ENCODE results near the gene ADAMTS2.

Gene ADAMTS2

DNA sequence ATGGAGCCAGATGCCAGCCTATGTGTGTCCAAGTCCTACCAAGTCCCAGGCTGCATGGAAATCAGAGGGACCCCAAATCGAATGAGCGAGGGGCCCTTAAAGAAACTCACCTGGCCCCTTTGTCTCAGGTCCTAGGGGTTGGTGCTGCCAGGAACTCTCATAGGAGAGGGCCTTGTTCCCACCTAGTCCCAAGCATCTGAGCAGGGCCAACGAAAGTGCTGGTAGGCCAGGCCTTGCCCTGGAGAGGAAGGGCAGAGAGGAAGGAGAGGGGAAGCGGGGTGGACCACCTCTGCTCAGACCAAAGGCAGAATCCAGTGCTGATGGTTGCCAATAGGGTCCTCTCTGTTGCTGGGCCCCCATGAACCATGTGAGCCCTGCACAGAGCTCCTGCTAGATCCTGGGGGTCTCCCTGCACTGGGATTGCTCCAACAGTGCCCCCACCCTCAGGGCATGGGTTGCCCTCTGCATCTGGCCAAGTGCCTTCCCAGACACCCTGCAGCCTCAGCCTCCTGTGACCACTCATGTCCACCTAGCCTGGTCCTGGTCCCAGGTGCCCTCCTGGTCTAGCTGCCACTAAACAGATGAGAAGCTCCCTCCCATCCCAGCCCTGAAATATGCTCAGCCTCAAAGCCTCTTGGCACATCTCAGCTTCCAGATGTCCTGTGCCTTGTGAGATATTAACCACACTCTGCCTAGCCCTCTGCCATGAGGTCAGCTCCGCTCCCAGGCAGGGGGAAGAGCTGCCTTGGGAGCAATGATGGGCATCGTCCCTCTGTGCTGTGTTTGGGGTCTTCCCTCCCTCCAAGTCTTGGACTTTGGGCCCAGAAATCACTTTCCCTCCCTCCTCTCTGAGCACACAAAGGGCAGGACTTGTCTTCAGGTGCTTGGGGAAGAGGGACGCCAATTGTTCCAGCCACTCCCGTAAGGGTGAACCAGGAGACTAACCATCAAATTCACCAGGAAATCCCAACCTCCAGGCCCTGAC is 109.6 kb downstream of the ADAMTS2 start:
- Histone ChIP-seq H3K36me3 (ENCODE audit: control insufficient read depth in 2 of 2, insufficient read depth in 2 of 2, low read length in 2 of 2) (no peaks in the 10 kb centered on the region), H3K9me3 (ENCODE audit: control insufficient read depth in 2 of 2, low read length in 2 of 2) (no peaks in the 10 kb centered on the region), H3K4me1 (ENCODE audit: control insufficient read depth in 2 of 2, insufficient read depth in 2 of 2, low read length in 2 of 2) (no peaks in the 10 kb centered on the region), H3K4me3 (ENCODE audit: low read length in 2 of 2) (no peak overlapping the region), H3K9ac (ENCODE audit: low read depth in 1 of 2, low read length in 2 of 2) (no peak overlapping the region), H3K27ac (ENCODE audit: low read depth in 2 of 2, low read length in 2 of 2) (no peak overlapping the region), H3K27me3 (ENCODE audit: control insufficient read depth in 2 of 2, insufficient read depth in 2 of 2, low read length in 2 of 2) (no peaks in the 10 kb centered on the region)

DNA sequence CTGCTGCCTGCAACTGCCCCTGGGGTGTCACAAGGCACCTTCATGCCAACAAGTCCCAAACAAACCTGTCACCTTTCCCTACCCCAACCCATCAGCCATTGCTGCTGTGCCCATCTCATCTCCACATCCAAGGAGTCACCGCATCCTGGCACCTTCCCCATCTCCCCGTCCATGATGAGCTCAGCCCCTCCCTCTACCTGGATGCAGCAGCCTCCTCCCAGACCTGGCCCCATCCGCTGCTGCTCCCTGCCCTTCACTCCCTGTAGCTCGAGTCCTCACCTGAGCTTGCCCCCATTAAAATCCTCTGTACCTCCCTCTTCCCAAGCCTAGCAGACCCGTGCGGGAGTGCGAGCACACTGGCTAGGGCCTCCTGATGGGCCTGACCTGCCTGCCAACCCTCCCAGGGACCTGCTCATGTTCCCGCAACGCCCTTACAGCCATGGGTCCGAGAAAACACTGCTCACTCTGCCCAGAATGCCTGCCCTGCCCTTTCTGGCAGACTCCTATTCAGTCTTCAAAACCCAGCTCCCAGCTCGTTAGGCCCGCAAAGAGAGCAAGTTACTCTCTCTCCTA is 110.6 kb downstream of the ADAMTS2 start:
- Histone ChIP-seq H3K36me3 (ENCODE audit: control insufficient read depth in 2 of 2, insufficient read depth in 2 of 2, low read length in 2 of 2) (no peaks in the 10 kb centered on the region), H3K4me3 (ENCODE audit: low read length in 2 of 2) (no peak overlapping the region), H3K27ac (ENCODE audit: low read depth in 2 of 2, low read length in 2 of 2) (no peak overlapping the region), H3K9ac (ENCODE audit: low read depth in 1 of 2, low read length in 2 of 2) (no peak overlapping the region), H3K4me1 (ENCODE audit: control insufficient read depth in 2 of 2, insufficient read depth in 2 of 2, low read length in 2 of 2) (no peaks in the 10 kb centered on the region), H3K9me3 (ENCODE audit: control insufficient read depth in 2 of 2, low read length in 2 of 2) (no peaks in the 10 kb centered on the region), H3K27me3 (ENCODE audit: control insufficient read depth in 2 of 2, insufficient read depth in 2 of 2, low read length in 2 of 2) (no peaks in the 10 kb centered on the region)

DNA sequence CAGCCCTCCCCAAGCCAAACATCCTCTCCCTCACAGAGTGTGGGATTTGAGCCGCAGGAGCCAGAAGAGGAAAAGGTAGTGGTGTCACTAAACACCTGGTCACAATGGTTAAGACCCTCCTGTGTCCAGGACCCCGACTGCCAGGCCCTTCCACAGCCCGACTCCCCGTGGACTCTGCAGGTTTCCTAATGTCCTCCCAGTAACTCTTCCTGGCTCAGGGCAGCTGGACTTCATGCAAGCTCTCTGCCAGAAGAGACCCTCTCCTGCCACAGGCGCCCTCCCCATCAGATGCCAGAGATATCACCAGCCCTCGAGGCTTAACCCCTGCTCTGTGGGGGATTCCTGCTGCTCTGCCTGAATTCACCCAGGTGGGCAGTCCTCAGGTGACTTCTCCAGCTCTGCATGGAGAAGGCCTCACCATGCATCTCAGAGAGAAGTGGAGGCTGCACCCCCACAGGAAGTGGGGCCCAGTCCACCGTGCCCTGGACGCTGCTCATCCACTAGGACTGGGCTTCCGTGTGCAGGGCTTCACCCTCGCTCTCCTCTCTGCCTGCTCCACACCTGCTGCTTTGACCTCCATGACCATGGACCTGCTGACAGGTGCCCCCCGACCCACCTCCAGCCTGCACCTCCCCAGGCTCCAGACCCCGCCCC is 111.2 kb downstream of the ADAMTS2 start:
- Histone ChIP-seq H3K9ac (ENCODE audit: low read depth in 1 of 2, low read length in 2 of 2) (no peak overlapping the region), H3K36me3 (ENCODE audit: control insufficient read depth in 2 of 2, insufficient read depth in 2 of 2, low read length in 2 of 2) (no peaks in the 10 kb centered on the region), H3K9me3 (ENCODE audit: control insufficient read depth in 2 of 2, low read length in 2 of 2) (no peaks in the 10 kb centered on the region), H3K4me3 (ENCODE audit: low read length in 2 of 2) (no peak overlapping the region), H3K4me1 (ENCODE audit: control insufficient read depth in 2 of 2, insufficient read depth in 2 of 2, low read length in 2 of 2) (no peaks in the 10 kb centered on the region), H3K27me3 (ENCODE audit: control insufficient read depth in 2 of 2, insufficient read depth in 2 of 2, low read length in 2 of 2) (no peaks in the 10 kb centered on the region), H3K27ac (ENCODE audit: low read depth in 2 of 2, low read length in 2 of 2) (no peak overlapping the region)

DNA sequence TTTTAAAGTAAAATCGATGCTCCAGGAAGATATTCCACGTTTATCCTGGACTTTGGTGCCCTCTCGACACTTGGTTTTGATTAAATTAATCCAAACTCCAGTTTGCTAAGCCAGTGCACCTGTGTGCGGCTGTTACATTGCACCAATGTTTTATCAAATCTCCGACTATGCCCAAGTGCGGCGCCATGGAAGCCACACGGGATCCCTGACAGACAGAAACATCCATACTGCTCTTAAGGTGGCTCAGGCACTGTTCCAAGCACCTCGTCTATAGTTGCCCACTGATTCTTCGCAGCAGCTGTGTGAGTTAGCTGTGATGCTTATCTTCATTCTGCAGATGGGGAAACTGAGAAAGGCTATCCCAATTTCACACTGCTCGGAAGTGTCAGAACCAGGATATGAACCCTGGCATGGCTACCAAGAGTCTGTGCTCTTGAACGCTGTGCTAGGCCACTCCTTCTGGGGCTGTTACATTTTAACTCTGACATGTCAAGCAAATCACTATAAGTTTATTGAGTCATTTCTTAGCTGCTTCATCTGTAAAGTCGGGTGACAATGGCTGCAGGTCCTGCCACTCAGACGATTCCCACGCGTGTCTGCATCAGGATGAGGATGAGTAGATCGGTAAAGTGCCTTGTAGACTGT is 113.0 kb downstream of the ADAMTS2 start:
- Histone ChIP-seq H3K36me3 (ENCODE audit: control insufficient read depth in 2 of 2, insufficient read depth in 2 of 2, low read length in 2 of 2) (no peaks in the 10 kb centered on the region), H3K27ac (ENCODE audit: low read depth in 2 of 2, low read length in 2 of 2) (no peak overlapping the region), H3K9ac (ENCODE audit: low read depth in 1 of 2, low read length in 2 of 2) (no peak overlapping the region), H3K4me3 (ENCODE audit: low read length in 2 of 2) (no peak overlapping the region), H3K4me1 (ENCODE audit: control insufficient read depth in 2 of 2, insufficient read depth in 2 of 2, low read length in 2 of 2) (no peaks in the 10 kb centered on the region), H3K9me3 (ENCODE audit: control insufficient read depth in 2 of 2, low read length in 2 of 2) (no peaks in the 10 kb centered on the region), H3K27me3 (ENCODE audit: control insufficient read depth in 2 of 2, insufficient read depth in 2 of 2, low read length in 2 of 2) (no peaks in the 10 kb centered on the region)

DNA sequence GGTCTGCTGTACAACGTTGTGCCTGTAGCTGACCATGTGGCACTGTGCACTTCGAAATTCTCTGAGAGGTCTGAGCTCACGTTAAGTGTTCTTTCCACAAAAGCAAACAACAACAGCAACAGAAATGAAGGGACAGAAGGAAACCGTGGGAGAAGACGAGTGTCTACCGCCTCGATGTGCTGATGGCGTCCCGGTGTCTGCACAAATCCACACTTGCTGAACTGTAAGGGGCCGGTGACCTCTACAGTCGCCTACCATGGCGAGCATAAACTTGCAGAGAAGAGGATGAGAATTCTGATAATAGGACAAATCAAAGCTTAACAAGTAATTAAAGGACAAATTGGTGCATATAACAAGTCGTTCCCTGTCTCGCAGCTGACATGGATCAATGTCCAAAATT is 114.0 kb downstream of the ADAMTS2 start:
- H3K36me3 ChIP-seq (ENCODE audit: control insufficient read depth in 2 of 2, insufficient read depth in 2 of 2, low read length in 2 of 2): no peaks in the 10 kb centered on the region
- H3K4me1 ChIP-seq (ENCODE audit: control insufficient read depth in 2 of 2, insufficient read depth in 2 of 2, low read length in 2 of 2): no peaks in the 10 kb centered on the region
- no peaks in the 10 kb centered on the region for H3K9me3 ChIP-seq (ENCODE audit: control insufficient read depth in 2 of 2, low read length in 2 of 2)
- H3K27ac ChIP-seq (ENCODE audit: low read depth in 2 of 2, low read length in 2 of 2): no peak overlapping the region
- no peak overlapping the region for H3K4me3 ChIP-seq (ENCODE audit: low read length in 2 of 2)
- no peak overlapping the region for H3K9ac ChIP-seq (ENCODE audit: low read depth in 1 of 2, low read length in 2 of 2)
- H3K27me3 ChIP-seq (ENCODE audit: control insufficient read depth in 2 of 2, insufficient read depth in 2 of 2, low read length in 2 of 2): no peaks in the 10 kb centered on the region

DNA sequence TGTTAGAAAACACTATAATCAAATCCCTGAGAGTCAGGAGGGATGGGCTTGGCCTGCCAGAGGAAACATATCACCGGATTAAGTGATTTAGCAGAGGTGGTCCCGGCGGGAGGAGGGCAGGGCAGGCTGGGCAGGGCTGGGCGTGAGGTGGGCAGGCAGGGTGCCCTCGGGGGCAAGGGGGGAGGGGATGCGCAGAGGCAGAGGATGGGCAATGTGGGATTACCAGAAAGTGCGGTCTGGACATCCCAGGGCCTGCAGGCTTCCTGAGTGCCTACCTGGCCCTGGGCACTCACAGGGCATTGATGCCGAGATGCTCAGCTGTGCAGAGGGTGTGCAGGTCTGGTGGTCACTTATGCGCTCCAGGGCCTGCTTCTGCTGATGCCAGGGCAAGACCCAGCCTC is 115.2 kb downstream of the ADAMTS2 start:
- H3K36me3 ChIP-seq (ENCODE audit: control insufficient read depth in 2 of 2, insufficient read depth in 2 of 2, low read length in 2 of 2): no peaks in the 10 kb centered on the region
- H3K27ac ChIP-seq (ENCODE audit: low read depth in 2 of 2, low read length in 2 of 2): no peak overlapping the region

DNA sequence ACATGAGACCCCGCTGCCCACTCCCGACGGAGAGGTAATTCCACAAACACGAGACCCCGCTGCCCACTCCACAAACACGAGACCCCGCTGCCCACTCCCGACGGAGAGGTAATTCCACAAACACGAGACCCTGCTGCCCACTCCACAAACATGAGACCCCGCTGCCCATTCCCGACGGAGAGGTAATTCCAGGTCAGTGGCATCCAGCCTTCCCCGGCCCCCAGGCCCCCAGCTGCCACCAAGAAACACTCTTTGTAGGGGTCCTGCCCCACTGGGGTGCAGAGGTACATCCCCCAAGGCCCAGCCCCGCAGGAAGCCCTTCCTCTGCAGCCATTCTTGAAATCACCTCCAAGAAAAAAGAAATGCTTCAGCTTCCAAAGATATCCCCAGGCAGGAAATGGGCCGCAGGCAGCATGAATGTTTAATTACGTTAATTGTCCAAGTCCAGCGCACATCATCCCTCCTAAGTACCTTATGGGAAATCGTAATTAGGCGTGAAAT is 115.9 kb downstream of the ADAMTS2 start:
- no peak overlapping the region for H3K4me3 ChIP-seq (ENCODE audit: low read length in 2 of 2)
- no peaks in the 10 kb centered on the region for H3K36me3 ChIP-seq (ENCODE audit: control insufficient read depth in 2 of 2, insufficient read depth in 2 of 2, low read length in 2 of 2)
- no peak overlapping the region for H3K27ac ChIP-seq (ENCODE audit: low read depth in 2 of 2, low read length in 2 of 2)
- no peaks in the 10 kb centered on the region for H3K27me3 ChIP-seq (ENCODE audit: control insufficient read depth in 2 of 2, insufficient read depth in 2 of 2, low read length in 2 of 2)
- H3K9ac ChIP-seq (ENCODE audit: low read depth in 1 of 2, low read length in 2 of 2): no peak overlapping the region
- H3K9me3 ChIP-seq (ENCODE audit: control insufficient read depth in 2 of 2, low read length in 2 of 2): no peaks in the 10 kb centered on the region
- H3K4me1 ChIP-seq (ENCODE audit: control insufficient read depth in 2 of 2, insufficient read depth in 2 of 2, low read length in 2 of 2): no peaks in the 10 kb centered on the region

More for the DNA sequence above, 115.2 kb downstream of the ADAMTS2 start:
- no peaks in the 10 kb centered on the region for H3K9me3 ChIP-seq (ENCODE audit: control insufficient read depth in 2 of 2, low read length in 2 of 2)
- H3K9ac ChIP-seq (ENCODE audit: low read depth in 1 of 2, low read length in 2 of 2): no peak overlapping the region
- H3K4me1 ChIP-seq (ENCODE audit: control insufficient read depth in 2 of 2, insufficient read depth in 2 of 2, low read length in 2 of 2): no peaks in the 10 kb centered on the region
- H3K4me3 ChIP-seq (ENCODE audit: low read length in 2 of 2): no peak overlapping the region
- no peaks in the 10 kb centered on the region for H3K27me3 ChIP-seq (ENCODE audit: control insufficient read depth in 2 of 2, insufficient read depth in 2 of 2, low read length in 2 of 2)

DNA sequence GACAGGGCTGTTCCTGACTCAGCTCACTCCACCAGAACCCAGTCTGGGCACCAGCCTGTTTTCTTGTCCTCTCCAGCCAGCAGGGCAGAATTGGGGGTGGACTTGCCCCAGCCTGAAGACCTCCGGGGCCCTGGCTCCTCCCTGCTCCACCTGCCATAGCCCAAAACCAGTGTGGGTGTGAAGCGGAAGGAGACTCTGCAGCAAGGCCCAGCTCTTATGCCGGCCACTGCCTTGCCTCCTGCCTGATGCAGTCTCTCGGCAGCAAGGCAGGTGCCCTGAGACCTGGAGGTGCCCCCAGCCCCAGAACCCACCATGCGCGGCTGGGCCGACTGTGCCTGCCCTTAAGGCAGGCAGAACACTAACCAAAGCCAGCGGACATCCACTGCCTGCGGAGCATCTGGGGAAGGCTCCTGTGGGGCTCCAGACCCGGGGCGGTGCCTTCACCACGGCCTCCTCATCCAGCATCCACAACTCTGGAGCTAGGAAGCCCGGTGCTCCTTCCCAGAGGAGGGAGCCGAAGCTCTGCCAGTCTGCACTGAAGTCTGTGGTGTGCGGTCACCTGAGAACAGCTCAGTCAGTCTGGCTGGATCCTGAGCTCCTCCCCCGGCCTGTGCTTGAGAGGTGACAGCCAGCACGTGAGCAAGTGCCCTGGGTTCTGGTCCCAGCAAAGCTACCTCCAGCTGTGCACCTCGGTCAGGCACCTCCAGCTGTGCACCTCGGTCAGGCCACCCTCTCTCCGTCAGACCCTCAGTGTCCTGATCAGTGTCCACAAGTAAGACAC is 116.7 kb downstream of the ADAMTS2 start:
- Histone ChIP-seq H3K27ac (ENCODE audit: low read depth in 2 of 2, low read length in 2 of 2) (no peak overlapping the region), H3K27me3 (ENCODE audit: control insufficient read depth in 2 of 2, insufficient read depth in 2 of 2, low read length in 2 of 2) (no peaks in the 10 kb centered on the region), H3K9ac (ENCODE audit: low read depth in 1 of 2, low read length in 2 of 2) (no peak overlapping the region), H3K36me3 (ENCODE audit: control insufficient read depth in 2 of 2, insufficient read depth in 2 of 2, low read length in 2 of 2) (no peaks in the 10 kb centered on the region), H3K4me3 (ENCODE audit: low read length in 2 of 2) (no peak overlapping the region), H3K9me3 (ENCODE audit: control insufficient read depth in 2 of 2, low read length in 2 of 2) (peaks cover 2 to 3% of the 10 kb centered on the region in 2 donors), H3K4me1 (ENCODE audit: control insufficient read depth in 2 of 2, insufficient read depth in 2 of 2, low read length in 2 of 2) (no peaks in the 10 kb centered on the region)

DNA sequence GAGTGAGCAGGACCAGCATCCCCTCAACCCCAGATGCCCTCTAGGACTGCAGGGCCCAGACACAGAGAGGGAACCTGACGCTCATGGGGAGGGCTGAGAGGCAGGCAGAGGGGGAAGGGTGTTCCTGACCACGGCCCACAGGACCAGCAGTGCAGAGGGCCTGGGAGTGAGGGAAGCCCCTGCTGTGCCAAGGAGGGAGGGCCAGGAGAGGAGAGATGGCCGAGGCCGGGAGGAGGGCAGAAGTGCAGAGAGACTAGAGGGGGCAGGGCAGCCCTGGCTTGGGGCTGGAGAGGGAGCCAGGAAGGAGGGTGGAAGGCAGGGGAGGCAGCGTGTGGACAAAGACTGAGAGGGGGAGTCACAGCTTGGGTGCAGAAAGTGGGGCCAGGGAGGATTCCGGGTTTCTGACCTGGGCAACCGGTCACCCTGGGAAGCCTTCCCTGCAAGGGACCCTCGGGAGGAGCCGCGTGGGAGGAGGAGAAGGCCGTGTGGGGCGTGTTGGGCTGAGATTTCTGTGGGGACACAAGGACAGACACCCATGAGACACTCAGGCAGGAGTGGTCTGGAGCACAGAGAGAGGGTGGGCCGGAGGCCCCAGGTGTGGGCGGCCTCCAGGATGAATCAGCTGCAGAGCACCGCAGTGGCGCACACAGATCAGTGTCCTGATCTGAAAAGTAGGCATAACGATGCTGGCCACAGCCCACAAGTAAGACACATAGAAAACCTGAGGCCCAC is 117.5 kb downstream of the ADAMTS2 start:
- Histone ChIP-seq H3K36me3 (ENCODE audit: control insufficient read depth in 2 of 2, insufficient read depth in 2 of 2, low read length in 2 of 2) (no peaks in the 10 kb centered on the region), H3K4me3 (ENCODE audit: low read length in 2 of 2) (no peak overlapping the region), H3K9ac (ENCODE audit: low read depth in 1 of 2, low read length in 2 of 2) (no peak overlapping the region), H3K4me1 (ENCODE audit: control insufficient read depth in 2 of 2, insufficient read depth in 2 of 2, low read length in 2 of 2) (no peaks in the 10 kb centered on the region), H3K27me3 (ENCODE audit: control insufficient read depth in 2 of 2, insufficient read depth in 2 of 2, low read length in 2 of 2) (no peaks in the 10 kb centered on the region), H3K27ac (ENCODE audit: low read depth in 2 of 2, low read length in 2 of 2) (no peak overlapping the region), H3K9me3 (ENCODE audit: control insufficient read depth in 2 of 2, low read length in 2 of 2) (peaks cover 2 to 3% of the 10 kb centered on the region in 2 donors)
